CD4-positive, alpha-beta T cell treated with Interleukin-15 for 4 hours (primary cell): ENCODE data around the gene RAB13.

Experiments used
- DNase-seq: peaks from one replicate; pipeline ENCODE4 v3.0.0-alpha.2; 2020; ENCODE audit warnings: low spot score

Gene RAB13

GRCh38 chr1:153932156-153933131 is 53.7 kb downstream of the RAB13 start:
- DNase-seq = no peak
